ENCODE measurements around the gene PLOD1. TPM values are rescaled to one million over a fixed set of nuclear protein-coding genes. Genes with fewer than 3 reads are reported as not detected.
"Not testable (repeated sequence)": the region's sequence is repeated elsewhere in the genome, so short reads cannot be mapped to it uniquely, and the experiment has no call there.

The PLOD1 gene
- total RNA-seq, 1 donor from 2014 or later, result 80.7 TPM

GRCh38 chr1:11923069-11923826, 11.3 kb upstream of the PLOD1 start:
- no peak for DNase-seq (ENCODE audit: low spot score, unreplicated experiment)
- Mint-ChIP-seq H3K4me1 (ENCODE audit: low read depth) (peaks cover 14% of the 10 kb centered on the region), H3K4me3 (ENCODE audit: low read depth) (peak overlapping the region; percentile 7), H3K9me3 (ENCODE audit: low read depth) (no peaks in the 10 kb centered on the region), H3K27me3 (no peaks in the 10 kb centered on the region), H3K27ac (no peak overlapping the region), H3K36me3 (ENCODE audit: insufficient read depth) (peaks cover 8% of the 10 kb centered on the region)
- no peak for TF ChIP-seq CTCF (IDR thresholded peaks at IDR 0.05; ENCODE audit: unreplicated experiment)

- Mint-ChIP-seq H3K36me3 (ENCODE audit: insufficient read depth) (peaks cover 8% of the 10 kb centered on the region), H3K27me3 (no peaks in the 10 kb centered on the region), H3K4me3 (ENCODE audit: low read depth) (peak overlapping the region; percentile 14), H3K4me1 (ENCODE audit: low read depth) (peaks cover 14% of the 10 kb centered on the region), H3K9me3 (ENCODE audit: low read depth) (no peaks in the 10 kb centered on the region), H3K27ac (no peak overlapping the region)
- no peak for TF ChIP-seq CTCF (IDR thresholded peaks at IDR 0.05; ENCODE audit: unreplicated experiment)
- no peak for DNase-seq (ENCODE audit: low spot score, unreplicated experiment)
Observed at GRCh38 chr1:11923827-11924113, 10.7 kb upstream of the PLOD1 start.

GRCh38 chr1:11924334-11925195, 10.0 kb upstream of the PLOD1 start:
- no peak for TF ChIP-seq CTCF (IDR thresholded peaks at IDR 0.05; ENCODE audit: unreplicated experiment)
- Mint-ChIP-seq H3K27me3 (no peaks in the 10 kb centered on the region), H3K4me1 (ENCODE audit: low read depth) (peaks cover 14% of the 10 kb centered on the region), H3K9me3 (ENCODE audit: low read depth) (no peaks in the 10 kb centered on the region), H3K27ac (no peak overlapping the region), H3K36me3 (ENCODE audit: insufficient read depth) (peaks cover 8% of the 10 kb centered on the region), H3K4me3 (ENCODE audit: low read depth) (peak overlapping the region; percentile 81)
- DNase-seq (ENCODE audit: low spot score, unreplicated experiment), result no peak

GRCh38 chr1:11925196-11925937, 9.2 kb upstream of the PLOD1 start:
- H3K9me3 Mint-ChIP-seq (ENCODE audit: low read depth); H3K27ac Mint-ChIP-seq; H3K27me3 Mint-ChIP-seq; H3K36me3 Mint-ChIP-seq (ENCODE audit: insufficient read depth); DNase-seq (ENCODE audit: low spot score, unreplicated experiment): not testable (repeated sequence)
- Mint-ChIP-seq H3K4me3 (ENCODE audit: low read depth) (peak overlapping the region; percentile 81), H3K4me1 (ENCODE audit: low read depth) (peaks cover 14% of the 10 kb centered on the region)

GRCh38 chr1:11925938-11926292, 8.6 kb upstream of the PLOD1 start:
- no peaks in the 10 kb centered on the region for H3K27me3 Mint-ChIP-seq
- no peak for DNase-seq (ENCODE audit: low spot score, unreplicated experiment)
- TF ChIP-seq CTCF (IDR thresholded peaks at IDR 0.05; ENCODE audit: unreplicated experiment), result no peak
- peaks cover 14% of the 10 kb centered on the region for H3K4me1 Mint-ChIP-seq (ENCODE audit: low read depth)
- peaks cover 4% of the 10 kb centered on the region for H3K36me3 Mint-ChIP-seq (ENCODE audit: insufficient read depth)
- no peak overlapping the region for H3K4me3 Mint-ChIP-seq (ENCODE audit: low read depth)
- H3K9me3 Mint-ChIP-seq (ENCODE audit: low read depth), result no peaks in the 10 kb centered on the region
- no peak overlapping the region for H3K27ac Mint-ChIP-seq
